HG03039 (cell line): Measurements from ENCODE around the gene LAIR1.
"Not testable (repeated sequence)": the region's sequence is repeated elsewhere in the genome, so short reads cannot be mapped to it uniquely, and the experiment has no call there.

Experiments
- ATAC-seq: cut with Tn5 transposase; IDR thresholded peaks from one replicate; pipeline ENCODE4 v1.9.1; 2021; ENCODE audit warnings: mild to moderate bottlenecking, moderate library complexity; ENCODE audit not compliant: unreplicated experiment

The LAIR1 gene

DNA sequence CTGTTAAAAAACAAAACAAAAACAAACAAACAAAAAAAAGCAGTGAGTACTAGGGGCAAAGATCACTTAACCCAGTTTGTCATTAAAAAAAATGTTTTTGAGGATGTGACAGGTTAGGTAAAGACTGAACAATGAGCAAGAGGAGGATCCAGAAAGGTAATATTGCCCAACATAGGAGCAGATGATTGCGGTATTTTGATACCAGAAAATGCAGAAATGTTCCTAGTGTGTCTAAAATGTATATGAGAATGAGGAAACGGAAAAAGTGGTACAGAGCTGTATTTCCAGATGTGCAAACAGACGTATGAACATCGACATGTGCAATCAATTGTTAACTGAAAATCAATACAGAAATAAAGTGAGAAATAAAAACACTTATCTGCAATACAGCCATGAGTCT is 20.9 kb downstream of the LAIR1 start:
- no peak for ATAC-seq

DNA sequence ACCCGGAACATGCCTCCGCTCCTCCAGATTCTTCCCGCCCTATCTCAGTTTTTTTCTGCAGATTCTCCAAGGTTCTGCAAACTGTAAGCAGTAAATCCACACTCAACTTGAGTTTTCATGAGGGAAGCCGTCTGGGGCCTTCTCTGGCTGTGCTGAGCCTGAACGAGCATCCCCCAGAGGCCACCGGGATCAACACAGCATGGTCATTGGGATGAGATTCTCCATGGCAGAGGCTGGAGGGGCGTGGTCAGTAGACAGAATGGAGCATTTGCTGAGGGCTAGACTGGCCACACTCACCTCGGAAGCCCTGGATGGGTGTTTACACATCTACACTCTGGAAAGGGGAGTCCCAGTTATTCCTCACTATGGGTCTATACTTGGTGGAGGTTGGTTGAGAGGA is 23.4 kb downstream of the LAIR1 start:
- no peak for ATAC-seq

DNA sequence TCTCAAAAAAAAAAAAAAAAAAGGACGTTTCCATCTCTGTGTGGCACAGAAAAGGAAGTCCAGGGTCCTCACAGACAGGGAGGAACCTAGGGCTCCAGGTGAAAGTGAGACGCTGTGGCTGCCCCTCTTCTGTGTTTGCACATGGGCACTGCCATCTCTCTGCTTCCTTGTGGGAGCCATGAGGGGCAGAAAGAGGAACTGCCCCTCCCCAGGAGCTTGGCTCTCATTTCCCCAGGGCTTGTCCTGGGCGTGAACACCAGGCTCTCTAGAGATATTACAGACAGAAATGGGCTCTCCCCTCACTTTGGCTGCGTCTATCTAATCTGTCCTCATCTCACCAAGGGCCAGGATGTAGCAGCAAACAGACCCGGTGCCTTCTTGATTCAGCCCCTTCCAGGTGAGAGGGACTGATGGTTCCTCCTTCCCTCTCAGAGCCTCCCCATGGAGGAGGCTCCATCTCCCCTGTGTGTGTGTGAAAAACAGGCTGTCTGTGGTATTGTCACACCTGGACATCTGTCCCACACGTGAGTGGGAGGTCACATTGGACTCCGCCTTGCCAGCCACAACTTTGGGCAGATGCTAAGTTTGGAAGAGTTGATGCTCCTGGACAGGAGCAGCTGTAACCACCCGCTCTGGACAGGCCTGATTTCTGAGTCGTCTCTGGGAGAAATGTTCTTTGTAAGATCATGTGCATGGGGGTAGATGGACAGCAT is 24.9 kb downstream of the LAIR1 start:
- ATAC-seq, result no peak

DNA sequence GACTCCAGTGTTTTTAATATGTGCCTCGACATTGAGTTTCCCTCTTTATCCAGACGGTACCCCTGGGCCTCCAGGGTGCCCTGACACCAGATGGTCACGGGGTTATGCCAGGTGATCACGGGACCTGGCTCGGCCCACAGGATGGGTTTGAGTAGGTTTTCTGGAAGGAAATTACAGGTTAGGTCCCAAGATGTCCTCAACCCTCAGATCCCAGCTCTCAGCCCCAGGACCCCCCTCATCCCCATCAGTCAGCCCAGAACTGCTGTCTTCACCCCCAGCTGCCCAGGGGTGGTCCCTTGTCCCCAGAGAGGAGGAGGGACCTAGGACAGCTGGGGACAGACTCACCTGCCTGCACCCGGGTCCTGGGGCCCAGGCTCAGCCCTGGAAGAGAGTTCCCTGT is 26.2 kb downstream of the LAIR1 start:
- no peak for ATAC-seq

DNA sequence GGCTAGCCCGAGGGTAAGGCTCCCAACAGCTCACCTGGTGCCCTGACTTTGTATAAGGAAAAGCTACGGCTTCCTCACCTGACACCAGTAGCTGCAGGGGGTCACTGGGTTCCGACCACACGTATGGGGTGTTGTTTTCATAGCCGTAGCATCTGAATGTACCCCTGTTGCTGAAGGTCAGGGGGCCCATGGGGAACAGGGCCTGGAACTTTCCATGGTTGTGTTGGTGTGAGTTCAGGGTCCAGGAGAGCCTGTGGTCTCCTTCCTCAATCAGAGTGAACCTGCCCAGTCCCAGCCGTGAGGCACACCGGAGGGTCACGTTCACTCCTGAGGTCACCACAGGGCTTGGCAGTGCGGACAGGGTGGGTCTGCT is 26.9 kb downstream of the LAIR1 start:
- ATAC-seq, result no peak

DNA sequence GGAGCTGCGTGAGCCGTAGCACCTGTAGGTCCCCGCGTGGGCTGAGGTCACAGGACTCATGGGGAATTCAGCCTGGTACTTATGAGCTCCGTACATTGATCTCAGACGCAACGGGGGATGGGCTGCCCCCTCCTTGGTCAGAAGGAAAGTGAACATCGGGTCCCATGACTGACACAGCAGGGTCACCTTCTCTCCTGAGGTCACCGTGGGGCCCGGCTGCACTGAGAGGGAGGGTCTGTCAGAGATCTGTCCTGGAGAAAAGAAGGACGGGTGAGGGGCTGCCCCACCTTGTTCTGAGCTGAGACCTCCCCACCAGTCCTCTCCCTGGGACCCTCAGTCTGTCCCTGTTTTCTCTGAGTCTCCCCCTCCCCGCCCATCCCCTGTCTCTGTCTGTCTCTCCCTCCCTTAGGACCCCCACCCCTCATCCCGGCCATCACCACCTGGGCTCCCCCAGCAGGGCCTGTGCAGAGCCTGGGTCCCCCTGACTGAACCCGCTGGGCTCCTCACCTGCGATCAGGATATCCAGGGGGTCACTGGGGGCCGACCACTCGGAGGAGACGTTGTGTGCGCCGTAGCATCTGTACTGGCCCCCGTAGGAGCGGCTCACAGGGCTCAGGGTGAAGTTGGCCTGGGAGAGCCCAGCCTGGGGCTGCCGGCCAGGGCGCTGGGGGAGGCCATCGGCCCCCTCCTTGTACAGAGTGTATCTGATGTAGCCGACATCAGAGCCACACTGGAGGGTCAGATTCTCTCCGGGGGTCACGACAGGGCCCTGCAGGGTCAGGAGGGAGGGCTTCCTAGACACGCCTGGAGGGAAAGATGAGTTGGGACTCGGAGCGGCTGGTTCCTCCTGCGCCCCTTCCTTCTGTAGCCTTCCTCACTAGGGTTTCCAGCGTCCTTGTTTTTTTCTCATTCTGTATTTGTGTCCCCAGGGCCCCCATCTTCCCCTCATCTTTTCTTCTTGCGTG is 27.6 kb downstream of the LAIR1 start:
- ATAC-seq, result no peak

DNA sequence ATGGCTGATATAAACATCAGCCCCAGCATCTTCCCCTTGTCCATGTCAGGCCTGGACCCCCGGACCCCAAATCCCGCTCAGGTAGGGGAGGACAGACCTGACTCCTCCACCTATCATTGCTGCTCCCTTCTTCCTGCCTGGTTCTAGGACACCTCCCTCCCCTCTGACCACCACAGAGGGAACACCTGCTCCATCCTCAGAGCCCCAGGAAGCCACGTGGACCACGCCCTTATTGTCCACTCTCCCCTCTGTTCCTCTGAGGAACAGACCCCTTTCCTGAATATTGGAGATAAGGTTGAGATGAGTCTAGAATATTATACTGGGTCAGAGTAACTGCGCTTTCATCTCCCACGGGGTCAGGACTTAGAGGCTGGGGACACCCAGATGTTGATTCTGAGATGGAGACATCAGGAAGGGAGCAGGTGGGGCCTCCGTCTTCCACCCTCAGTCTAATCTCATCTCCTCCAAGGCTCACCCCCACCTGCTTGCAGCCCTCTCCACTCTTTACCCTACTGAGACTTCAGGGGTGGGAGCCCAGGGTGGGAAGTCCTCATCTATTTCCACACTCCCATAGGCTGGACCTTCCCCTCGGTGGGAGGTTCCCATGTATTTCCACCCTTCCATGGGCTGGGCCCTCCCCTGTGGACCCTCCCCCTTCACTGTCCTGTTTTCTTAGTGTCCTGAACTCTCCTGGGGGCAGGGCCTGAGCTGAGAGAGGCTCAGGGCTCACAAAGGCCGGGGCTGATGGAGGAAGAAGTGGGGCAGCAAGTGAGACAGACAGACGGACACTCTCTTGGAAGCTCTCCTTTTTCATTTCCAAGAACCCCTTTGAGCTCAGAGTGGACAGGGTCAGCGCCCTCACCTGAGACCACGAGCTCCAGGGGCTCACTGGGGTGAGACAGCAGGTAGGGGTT is 28.5 kb downstream of the LAIR1 start:
- no peak for ATAC-seq

DNA sequence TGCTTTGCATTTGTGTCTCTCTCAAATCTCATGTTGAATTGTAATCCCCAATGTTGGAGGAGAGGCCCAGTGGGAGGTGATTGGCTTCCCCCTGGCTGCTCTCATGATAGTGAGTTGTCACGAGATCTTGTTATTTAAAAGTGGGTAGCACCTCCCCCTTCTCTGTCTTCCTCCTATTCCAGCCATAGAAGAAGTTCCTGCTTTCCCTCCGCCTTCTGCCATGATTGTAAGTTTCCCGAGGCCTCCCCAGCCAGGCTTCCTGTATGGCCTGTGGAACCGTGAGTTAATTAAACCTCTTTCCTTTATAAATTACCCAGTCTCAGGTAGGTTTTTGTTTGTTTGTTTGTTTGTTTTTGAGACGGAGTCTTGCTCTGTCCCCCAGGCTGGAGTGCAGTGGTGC is 29.6 kb downstream of the LAIR1 start:
- no peak for ATAC-seq

DNA sequence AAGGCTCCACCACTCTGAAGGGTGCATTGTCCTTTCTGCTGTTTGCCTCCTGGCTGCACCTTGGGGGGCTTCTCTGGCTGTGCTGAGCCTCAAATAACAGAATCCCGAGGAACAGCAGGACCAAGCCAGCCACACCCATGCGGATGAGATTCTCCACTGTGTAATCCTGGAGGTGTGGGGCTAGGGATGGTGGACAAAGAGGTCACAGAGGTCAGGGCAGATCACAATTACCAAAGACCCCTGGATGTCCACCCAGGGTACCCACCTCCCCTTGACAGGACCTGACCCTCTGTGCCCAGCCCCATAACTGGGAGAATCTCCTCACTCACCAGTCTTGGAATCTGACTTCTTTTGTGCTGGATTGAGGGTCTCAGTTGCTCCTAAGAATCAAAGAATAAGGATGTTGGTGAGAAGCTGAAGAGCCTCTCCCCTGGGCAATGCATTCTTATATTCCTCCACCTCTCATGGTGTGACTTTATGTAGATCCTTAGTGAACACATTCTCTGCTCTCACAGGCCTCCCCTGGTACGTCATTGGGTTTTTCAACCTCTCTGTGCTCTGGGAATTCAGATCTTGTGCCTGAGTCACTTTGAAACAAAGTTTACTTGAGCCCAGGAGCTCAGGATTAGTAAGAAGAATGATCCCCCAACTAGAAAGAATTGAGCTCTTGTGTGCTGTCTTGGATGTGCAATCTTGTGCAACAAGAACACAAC is 31.0 kb downstream of the LAIR1 start:
- ATAC-seq, result no peak

DNA sequence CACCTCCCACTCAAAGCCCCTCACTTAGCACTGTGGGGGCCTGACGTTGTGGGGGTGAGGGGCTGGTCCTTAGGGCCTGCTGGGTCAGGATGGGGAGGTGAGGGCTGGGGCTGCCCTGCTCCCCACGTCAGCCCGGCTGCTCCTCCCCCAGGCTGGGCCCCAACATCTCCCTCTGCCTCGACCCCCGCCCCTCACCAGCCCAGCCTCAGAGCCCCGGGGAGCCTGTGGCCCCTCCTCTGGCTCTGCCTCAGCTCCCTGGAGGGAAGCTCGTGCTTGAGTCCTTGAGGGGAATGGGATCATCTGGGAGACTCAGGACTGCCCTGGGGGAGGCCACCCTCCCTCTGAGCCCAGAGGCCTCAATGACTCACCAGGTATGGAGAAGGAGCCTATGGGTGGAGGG is 32.6 kb downstream of the LAIR1 start:
- no peak for ATAC-seq

DNA sequence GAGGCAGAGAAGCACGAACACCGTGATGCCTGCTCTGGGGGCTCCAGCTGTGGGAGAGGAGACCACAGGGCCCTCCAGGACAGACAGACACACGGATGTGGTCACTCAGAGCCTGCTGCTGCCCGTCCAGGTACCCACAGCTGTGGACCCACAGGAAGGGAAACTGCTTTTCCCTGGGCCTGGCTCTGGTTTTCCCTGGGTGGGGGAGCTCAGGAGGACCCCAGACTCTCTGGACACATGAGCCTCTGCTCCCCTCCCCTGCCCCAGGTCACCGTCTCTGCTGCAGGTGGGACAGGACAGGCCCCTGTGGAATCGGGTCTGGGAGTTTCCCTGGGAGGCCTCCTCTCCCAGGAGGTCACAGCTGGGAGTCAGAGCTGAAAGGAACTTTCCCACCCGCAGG is 33.1 kb downstream of the LAIR1 start:
- ATAC-seq, result no peak

DNA sequence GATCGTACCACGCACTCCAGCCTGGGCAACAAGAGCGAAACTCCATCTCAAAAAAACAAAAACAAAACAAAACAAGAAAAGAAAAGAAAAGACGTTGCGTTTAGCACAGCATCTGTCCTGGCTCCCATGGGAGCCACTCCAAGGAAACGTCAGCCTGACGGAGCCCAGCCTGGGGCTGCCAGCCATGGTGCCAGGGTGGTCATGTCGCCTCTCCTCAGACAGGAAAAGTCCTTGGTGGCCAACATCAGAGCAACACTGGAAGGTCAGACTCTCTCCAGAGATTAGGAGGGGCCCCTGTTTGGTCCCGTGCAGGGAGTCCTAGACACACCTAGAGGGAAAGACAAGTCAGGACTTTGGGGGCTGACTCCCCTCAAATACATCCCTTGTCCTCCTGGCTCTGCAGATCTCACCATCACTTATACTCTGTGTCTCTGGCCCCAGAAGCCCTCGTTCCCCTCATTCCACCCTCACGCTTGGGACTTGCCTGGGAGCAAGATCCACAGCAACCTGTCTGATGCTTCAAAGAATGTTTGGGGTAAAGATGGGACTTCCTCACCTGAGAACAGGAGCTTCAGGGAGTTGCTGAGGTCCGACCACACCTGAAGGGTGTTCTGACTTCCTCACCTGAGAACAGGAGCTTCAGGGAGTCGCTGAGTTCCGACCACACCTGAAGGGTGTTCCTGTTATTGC is 35.1 kb downstream of the LAIR1 start:
- ATAC-seq, result no peak

DNA sequence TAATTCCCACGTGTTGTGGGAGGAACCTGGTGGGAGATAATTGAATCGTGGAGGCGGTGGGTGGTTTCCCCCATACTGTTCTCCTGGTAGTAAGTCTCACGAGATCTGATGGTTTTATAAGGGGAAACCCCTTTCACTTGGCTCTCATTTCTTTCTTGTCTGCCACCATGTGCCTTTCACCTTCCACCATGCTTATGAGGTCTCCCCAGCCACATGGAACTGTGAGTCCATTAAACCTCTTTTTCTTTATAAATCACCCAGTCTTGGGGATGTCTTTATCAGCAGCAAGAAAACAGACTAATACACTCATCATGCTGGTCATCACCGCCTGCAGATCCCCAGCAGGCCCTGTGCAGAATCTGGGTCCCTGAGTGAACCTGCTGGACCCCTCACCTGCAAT is 36.0 kb downstream of the LAIR1 start:
- ATAC-seq, result not testable (repeated sequence)

DNA sequence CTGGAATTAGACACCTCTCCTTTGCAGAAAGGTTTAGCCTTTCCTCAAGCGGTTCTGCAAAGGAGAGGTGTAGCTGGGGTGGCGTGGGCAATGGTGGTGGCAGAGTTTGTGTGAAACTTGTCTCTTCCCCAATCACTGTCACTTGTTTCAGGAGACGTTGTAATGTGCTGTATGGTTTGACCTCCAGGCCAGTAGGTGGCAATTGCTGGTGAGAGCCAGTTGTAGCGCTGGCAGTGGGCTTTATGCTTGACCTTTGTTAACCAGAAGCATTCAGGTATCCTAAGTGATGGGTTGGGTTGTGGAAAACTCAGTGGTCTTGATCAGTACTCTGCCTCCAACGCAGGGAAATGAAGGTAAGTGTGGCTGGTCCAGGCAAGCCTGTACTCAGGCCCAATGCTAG is 39.1 kb downstream of the LAIR1 start:
- ATAC-seq, result no peak

DNA sequence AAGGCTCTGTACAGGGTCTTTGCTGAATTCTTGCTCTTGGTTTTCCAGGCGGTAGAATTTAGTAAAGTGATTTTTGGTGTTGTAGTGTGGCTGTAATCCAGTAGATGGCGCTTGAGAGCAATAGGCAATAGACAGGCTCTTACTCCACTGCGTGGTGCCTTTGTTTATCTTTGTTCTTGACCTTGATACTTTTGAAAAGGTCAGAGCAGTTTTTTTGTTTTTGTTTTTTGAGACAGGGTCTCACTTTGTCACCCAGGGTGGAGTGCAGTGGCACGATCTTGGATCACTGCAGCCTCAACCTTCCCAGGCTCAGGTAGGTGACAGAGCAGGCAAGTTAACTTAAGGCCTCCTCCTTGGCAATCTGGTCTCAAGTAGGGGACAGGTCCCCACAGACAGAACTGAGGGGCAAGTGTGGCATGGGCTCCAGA is 39.5 kb downstream of the LAIR1 start:
- ATAC-seq, result no peak

DNA sequence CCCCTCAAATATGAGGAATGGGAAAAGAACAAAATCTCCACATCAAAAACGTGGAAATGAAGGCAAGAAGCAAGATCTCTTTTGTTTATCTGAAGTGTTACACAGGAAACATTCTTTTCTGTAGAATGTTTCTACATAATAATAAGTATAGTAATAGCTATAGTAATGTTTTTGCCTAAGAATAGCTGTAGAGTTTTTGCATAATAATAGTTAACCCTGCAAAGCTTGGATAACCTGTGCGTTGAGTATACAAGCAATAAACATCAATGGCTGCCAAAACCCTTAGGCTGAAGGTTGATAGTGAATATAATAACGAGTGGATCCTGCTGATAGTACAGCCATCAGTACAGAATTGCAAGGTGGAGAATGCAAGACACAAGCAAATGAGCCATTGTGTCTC is 40.7 kb downstream of the LAIR1 start:
- ATAC-seq, result no peak

DNA sequence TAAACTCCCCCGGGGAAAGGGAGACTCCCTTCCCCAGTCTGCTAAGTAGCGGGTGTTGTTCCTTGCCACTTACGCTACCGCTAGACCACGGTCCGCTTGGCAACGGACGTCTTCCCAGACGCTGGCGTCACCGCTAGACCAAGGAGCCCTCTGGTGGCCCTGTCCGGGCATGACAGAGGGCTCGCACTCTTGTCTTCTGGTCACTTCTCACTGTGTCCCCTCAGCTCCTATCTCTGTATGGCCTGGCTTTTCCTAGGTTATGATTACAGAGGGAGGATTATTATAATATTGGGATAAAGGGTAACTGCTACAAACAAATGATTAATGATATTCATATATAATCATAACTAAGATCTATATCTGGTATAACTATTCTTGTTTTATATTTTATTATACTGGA is 41.8 kb downstream of the LAIR1 start:
- ATAC-seq, result not testable (repeated sequence)

DNA sequence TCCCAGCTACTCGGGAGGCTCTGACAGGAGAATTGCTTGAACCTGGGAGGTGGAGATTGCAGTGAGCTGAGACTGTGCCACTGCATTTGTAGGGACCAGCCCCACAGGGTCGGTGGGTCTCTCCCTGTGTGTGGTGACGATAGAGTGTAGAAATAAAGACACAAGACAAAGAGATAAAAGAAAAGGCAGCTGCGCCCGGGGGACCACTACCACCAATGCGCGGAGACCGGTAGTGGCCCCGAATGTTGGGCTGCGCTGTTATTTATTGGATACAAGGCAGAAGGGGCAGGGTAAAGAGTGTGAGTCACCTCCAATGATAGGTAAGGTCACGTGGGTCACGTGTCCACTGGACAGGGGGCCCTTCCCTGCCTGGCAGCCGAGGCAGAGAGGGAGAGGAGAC is 42.4 kb downstream of the LAIR1 start:
- ATAC-seq, result not testable (repeated sequence)

DNA sequence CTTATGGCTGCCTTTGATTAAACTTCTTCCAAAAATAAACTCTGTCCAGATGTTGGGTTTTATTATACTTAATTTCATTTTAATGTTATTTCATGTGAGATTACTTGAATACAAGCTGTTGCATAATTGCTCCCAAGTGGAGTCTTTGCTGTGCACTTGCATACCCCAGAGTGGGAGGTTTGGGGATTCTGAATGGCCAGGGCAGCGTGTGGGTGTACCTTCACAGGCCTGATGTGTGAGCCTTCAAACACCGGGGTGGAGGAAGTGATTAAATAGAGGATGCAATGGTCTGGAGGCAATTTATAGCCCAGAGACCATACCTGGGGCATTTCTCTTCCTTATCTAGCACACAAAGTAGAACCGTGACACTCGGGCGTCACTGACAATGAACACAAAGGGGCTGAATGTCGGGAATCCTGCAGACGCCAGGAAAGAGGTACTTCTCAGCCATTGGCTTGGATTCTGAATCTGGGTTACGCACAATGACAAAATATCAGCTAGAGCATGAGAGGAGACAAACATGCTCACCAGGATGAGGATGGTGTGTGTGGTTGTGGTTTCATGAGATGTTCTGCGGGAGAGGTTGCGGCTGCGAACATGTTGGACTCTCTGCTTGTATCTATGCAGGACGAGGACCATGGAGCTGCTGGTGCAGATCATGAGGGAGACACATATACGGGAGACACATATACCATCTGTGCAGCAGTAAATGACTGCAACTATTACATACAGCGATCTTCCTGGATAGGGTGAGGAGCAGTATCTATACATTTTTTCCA is 44.6 kb downstream of the LAIR1 start:
- no peak for ATAC-seq
